CD4-positive, alpha-beta T cell (primary cell): ENCODE measurements around the gene UGT1A10. TPM values are rescaled to one million over a fixed set of nuclear protein-coding genes. Genes with fewer than 3 reads are reported as not detected.
"Not testable (repeated sequence)": the region's sequence is repeated elsewhere in the genome, so short reads cannot be mapped to it uniquely, and the experiment has no call there.

Experiments used
- ATAC-seq: fragments of 200-7000 bp; cut with Tn5 transposase; one replicate; pipeline ENCODE4 v1.10.0; 2022; ENCODE audit warnings: mild to moderate bottlenecking; ENCODE audit not compliant: poor library complexity
- CTCF ChIA-PET: fragments of 350-600 bp; sonication (Branson Sonifier 250); formaldehyde crosslinking; loops from one replicate; lab custom pipeline; 2021; ENCODE audit warnings: antibody characterized with exemption, inconsistent platforms; lab: Charles Lee
- POLR2A ChIA-PET: fragments of 350-600 bp; sonication (Branson Sonifier 250); formaldehyde crosslinking; loops from one replicate; lab custom pipeline; 2021; ENCODE audit warnings: antibody characterized with exemption, inconsistent platforms; lab: Charles Lee
- DNase-seq, 14 experiments: peaks; one replicate each; pipeline ENCODE4 v3.0.0-alpha.2; 2013 to 2020; ENCODE audit warnings: mixed read lengths in 2 of 14
- H3K27ac ChIP-seq, 2 donors: one replicate each; pipeline versions ENCODE4 v1.5.1 to v1.7.0; 2013; ENCODE audit warnings: low read length in 2 of 2, low read depth in 1 of 2, mild to moderate bottlenecking in 1 of 2
- H3K27me3 ChIP-seq, 2 experiments: 1 replicate in 1 of 2; 2 replicates in 1 of 2; pipeline versions ENCODE4 v1.6.1 to v1.7.0; 2013; ENCODE audit warnings: low read length in 2 of 2, control low read depth in 1 of 2, mild to moderate bottlenecking in 1 of 2, moderate library complexity in 1 of 2; ENCODE audit not compliant: insufficient read depth in 2 of 2, control insufficient read depth in 1 of 2
- H3K36me3 ChIP-seq: one replicate; pipeline ENCODE4 v1.6.1; 2013; ENCODE audit warnings: low read length, control low read depth; ENCODE audit not compliant: insufficient read depth
- H3K4me1 ChIP-seq: one replicate; pipeline ENCODE4 v1.6.1; 2013; ENCODE audit warnings: low read length, control low read depth; ENCODE audit not compliant: insufficient read depth
- H3K4me3 ChIP-seq: one replicate; pipeline ENCODE4 v1.5.1; 2013; ENCODE audit warnings: mild to moderate bottlenecking, low read length, moderate library complexity
- H3K9me3 ChIP-seq, 2 experiments: 1 replicate in 1 of 2; 2 replicates in 1 of 2; pipeline versions ENCODE4 v1.6.1 to v1.7.0; 2013; ENCODE audit warnings: low read length in 2 of 2, mild to moderate bottlenecking in 2 of 2, control low read depth in 1 of 2, moderate library complexity in 1 of 2; ENCODE audit not compliant: control insufficient read depth in 1 of 2, insufficient read depth in 1 of 2
- H3K27ac Mint-ChIP-seq: one replicate; pipeline ENCODE4 v1.8.0; 2020; ENCODE audit warnings: mixed read lengths
- H3K27me3 Mint-ChIP-seq: one replicate; pipeline ENCODE4 v1.8.0; 2021; ENCODE audit warnings: mixed read lengths
- H3K36me3 Mint-ChIP-seq: one replicate; pipeline ENCODE4 v1.8.0; 2021; ENCODE audit warnings: low read depth, mixed read lengths
- H3K4me1 Mint-ChIP-seq: one replicate; pipeline ENCODE4 v1.8.0; 2021; ENCODE audit warnings: low read depth, mixed read lengths
- H3K4me3 Mint-ChIP-seq: one replicate; pipeline ENCODE4 v1.8.0; 2020; ENCODE audit warnings: mild to moderate bottlenecking, mixed read lengths
- H3K9me3 Mint-ChIP-seq: one replicate; pipeline ENCODE4 v1.8.0; 2020; ENCODE audit warnings: mixed read lengths
- CTCF ChIP-seq: fragments of 200-600 bp; IDR thresholded peaks from one replicate; pipeline ENCODE4 v1.8.0; 2022; ENCODE audit warnings: antibody characterized with exemption, mild to moderate bottlenecking
- intact Hi-C, 2 experiments: fragments of 100-400 bp; cut with DNase I in 1 of 2; cut with micrococcal nuclease in 1 of 2; formaldehyde crosslinking; loops; one replicate each; pipeline versions ENCODE4 v1.15.1 to v1.9.0; 2023 to 2025; cut with DNase I, micrococcal nuclease
- total RNA-seq, 174 experiments: library from RNA in 2 of 174; stranded (reverse) in 2 of 174; gene quantifications; one replicate each; pipeline ENCODE4 v1.2.3 and lab custom pipeline; 2021 to 2026

UGT1A10 gene
- total RNA-seq, 2 experiments from 2014 or later: not detected

- Mint-ChIP-seq H3K4me3 (no peak within 1 kb of the TSS), H3K27ac (no peak within 1 kb of the TSS), H3K36me3 (no peaks in the 10 kb centered on the region), H3K4me1 (no peaks in the 10 kb centered on the region), H3K27me3 (peaks cover 41% of the 10 kb centered on the region), H3K9me3 (no peaks in the 10 kb centered on the region)
- Histone ChIP-seq H3K27ac (no peak within 1 kb of the TSS), H3K27me3 (peaks cover 0 to 10% of the 10 kb centered on the region in 2 experiments), H3K4me3 (no peak within 1 kb of the TSS), H3K9me3 (no peaks in the 10 kb centered on the region), H3K4me1 (no peaks in the 10 kb centered on the region), H3K36me3 (no peaks in the 10 kb centered on the region)
- ATAC-seq (no peak), DNase-seq (no peak)
- no peak for TF ChIP-seq CTCF
- CTCF ChIA-PET: no interaction called here
- intact Hi-C loops: loop anchor here in 1 of 2 experiments (5.0 to 10.0 kb wide), 2 partner anchors 374 to 786 kb away; no protein-coding TSS in a partner anchor
- POLR2A ChIA-PET: no interaction called here
These were observed 82.3 kb downstream of the UGT1A10 start, which contains the start of gene UGT1A4 for GRCh38 chr2:233718552-233718951. UGT1A4 (plus strand) TSS chr2:233718736; CDS start chr2:233718821, 85 bp downstream.

GRCh38 chr2:233728723-233729301, 92.6 kb downstream of the UGT1A10 start, which contains the start of gene UGT1A3:
UGT1A3 (plus strand) TSS chr2:233729042; CDS start chr2:233729127, 85 bp downstream.
- DNase-seq (no peak), ATAC-seq (no peak)
- ChIA-PET POLR2A (no interaction called here), CTCF (no interaction called here)
- Histone ChIP-seq H3K4me3 (no peak within 1 kb of the TSS), H3K9me3 (no peaks in the 10 kb centered on the region), H3K36me3 (no peaks in the 10 kb centered on the region), H3K27ac (no peak within 1 kb of the TSS), H3K27me3 (no peaks in the 10 kb centered on the region), H3K4me1 (no peaks in the 10 kb centered on the region)
- Mint-ChIP-seq H3K36me3 (no peaks in the 10 kb centered on the region), H3K27ac (no peak within 1 kb of the TSS), H3K4me3 (no peak within 1 kb of the TSS), H3K4me1 (no peaks in the 10 kb centered on the region), H3K9me3 (no peaks in the 10 kb centered on the region), H3K27me3 (peaks cover 23% of the 10 kb centered on the region)
- intact Hi-C loops: no loop called here
- TF ChIP-seq CTCF: no peak

GRCh38 chr2:233736868-233737653, 100.8 kb downstream of the UGT1A10 start:
- ATAC-seq, intact Hi-C loops, H3K4me3 ChIP-seq, H3K4me1 Mint-ChIP-seq, H3K4me3 Mint-ChIP-seq, DNase-seq, H3K27me3 ChIP-seq, H3K9me3 ChIP-seq, H3K36me3 Mint-ChIP-seq, H3K36me3 ChIP-seq, POLR2A ChIA-PET, CTCF ChIA-PET, H3K4me1 ChIP-seq, H3K27ac ChIP-seq, H3K9me3 Mint-ChIP-seq, H3K27ac Mint-ChIP-seq: not testable (repeated sequence)
- H3K27me3 Mint-ChIP-seq: peaks cover 45% of the 10 kb centered on the region
